GM23338 (cell line): ENCODE data around the gene NUMBL. TPM values are rescaled to one million over a fixed set of nuclear protein-coding genes. Genes with fewer than 3 reads are reported as not detected.

ENCODE experiments used
- ATAC-seq: fragments of 200-7000 bp; cut with Tn5 transposase; 3 replicates; pipeline ENCODE4 v1.9.1; 2020
- DNase-seq: peaks from one replicate; pipeline ENCODE4 v3.0.0-alpha.2; 2015; ENCODE audit warnings: low spot score
- H2AFZ ChIP-seq: fragments of 200-600 bp; sonication (generic); 2 replicates; pipeline ENCODE4 v1.8.0; 2016; ENCODE audit warnings: antibody characterized with exemption, mild to moderate bottlenecking, moderate library complexity
- H3F3A ChIP-seq: fragments of 200-600 bp; sonication (generic); replicated peaks from 2 replicates; pipeline ENCODE4 v1.8.0; 2017; ENCODE audit warnings: antibody characterized with exemption, mixed run types, low read depth
- H3K27ac ChIP-seq: fragments of 200-600 bp; sonication (generic); 2 replicates; pipeline ENCODE4 v1.6.1; 2016; ENCODE audit warnings: low read depth
- H3K27me3 ChIP-seq: fragments of 200-600 bp; sonication (generic); 2 replicates; pipeline ENCODE4 v1.8.0; 2016; ENCODE audit warnings: mild to moderate bottlenecking, mixed run types, moderate library complexity; ENCODE audit not compliant: insufficient read depth
- H3K36me3 ChIP-seq: fragments of 200-600 bp; sonication (generic); 2 replicates; pipeline ENCODE4 v1.8.0; 2016; ENCODE audit warnings: mild to moderate bottlenecking; ENCODE audit not compliant: insufficient read depth
- H3K4me1 ChIP-seq: fragments of 200-600 bp; sonication (generic); 2 replicates; pipeline ENCODE4 v1.8.0; 2016; ENCODE audit warnings: mild to moderate bottlenecking, moderate library complexity; ENCODE audit not compliant: insufficient read depth
- H3K4me2 ChIP-seq: fragments of 200-600 bp; sonication (generic); 2 replicates; pipeline ENCODE4 v1.7.1; 2017; ENCODE audit warnings: mixed run types
- H3K4me3 ChIP-seq: fragments of 200-600 bp; sonication (generic); 2 replicates; pipeline ENCODE4 v1.6.1; 2016; ENCODE audit warnings: mixed run types
- H3K79me2 ChIP-seq: fragments of 200-600 bp; sonication (generic); replicated peaks from 2 replicates; pipeline ENCODE4 v1.8.0; 2017; ENCODE audit warnings: mild to moderate bottlenecking; ENCODE audit not compliant: insufficient read depth
- H3K9me2 ChIP-seq: fragments of 200-600 bp; sonication (generic); 2 replicates; pipeline ENCODE4 v1.8.0; 2017; ENCODE audit not compliant: insufficient read depth
- H4K20me1 ChIP-seq: fragments of 200-600 bp; sonication (generic); replicated peaks from 2 replicates; pipeline ENCODE4 v1.8.0; 2017; ENCODE audit warnings: mild to moderate bottlenecking; ENCODE audit not compliant: insufficient read depth
- H3K27ac Mint-ChIP-seq: 2 replicates; pipeline ENCODE4 v1.8.0; 2020; ENCODE audit warnings: inconsistent platforms, mild to moderate bottlenecking, moderate library complexity, mixed read lengths
- H3K27me3 Mint-ChIP-seq: 3 replicates; pipeline ENCODE4 v1.8.0; 2022; ENCODE audit warnings: low read depth, mild to moderate bottlenecking, moderate library complexity, mixed read lengths, inconsistent platforms; ENCODE audit not compliant: insufficient read depth, poor library complexity
- H3K36me3 Mint-ChIP-seq: 3 replicates; pipeline ENCODE4 v1.8.0; 2021; ENCODE audit warnings: low read depth, mild to moderate bottlenecking, inconsistent platforms, moderate library complexity, mixed read lengths
- H3K4me1 Mint-ChIP-seq: 3 replicates; pipeline ENCODE4 v1.8.0; 2020; ENCODE audit warnings: mild to moderate bottlenecking, inconsistent platforms, mixed read lengths
- H3K4me3 Mint-ChIP-seq: 3 replicates; pipeline ENCODE4 v1.8.0; 2021; ENCODE audit warnings: moderate library complexity, mild to moderate bottlenecking, inconsistent platforms, mixed read lengths
- H3K9me3 Mint-ChIP-seq: 3 replicates; pipeline ENCODE4 v1.8.0; 2020; ENCODE audit warnings: moderate library complexity, mild to moderate bottlenecking, inconsistent platforms, mixed read lengths
- CREB1 ChIP-seq: fragments of 250-450 bp; sonication (Bioruptor Pico); IDR thresholded peaks from 2 replicates; pipeline ENCODE4 v1.5.0; 2020; ENCODE audit warnings: low read depth, mild to moderate bottlenecking, moderate library complexity
- ETS1 ChIP-seq: IDR thresholded peaks from 2 replicates; pipeline ENCODE4 v1.6.1; 2016; ENCODE audit warnings: antibody characterized with exemption
- EZH2 ChIP-seq: fragments of 200-600 bp; sonication (generic); IDR thresholded peaks from one replicate; pipeline ENCODE4 v1.8.0; 2017; ENCODE audit warnings: antibody characterized with exemption, mild to moderate bottlenecking, low read depth; ENCODE audit not compliant: unreplicated experiment
- EZH2phosphoT487 ChIP-seq: fragments of 200-600 bp; sonication (generic); IDR thresholded peaks from one replicate; pipeline ENCODE4 v1.8.1; 2018; ENCODE audit warnings: antibody characterized with exemption; ENCODE audit not compliant: unreplicated experiment
- JUNB ChIP-seq: IDR thresholded peaks from one replicate; pipeline ENCODE4 v1.6.1; 2016; ENCODE audit warnings: antibody characterized with exemption; ENCODE audit not compliant: unreplicated experiment
- NANOG ChIP-seq: IDR thresholded peaks from 2 replicates; pipeline ENCODE4 v1.6.1; 2016; ENCODE audit warnings: antibody characterized with exemption, borderline replicate concordance
- POLR2AphosphoS5 ChIP-seq: IDR thresholded peaks from 2 replicates; pipeline ENCODE4 v1.6.1; 2016; ENCODE audit warnings: antibody characterized with exemption, low read depth
- STAT1 ChIP-seq: IDR thresholded peaks from one replicate; pipeline ENCODE4 v1.6.1; 2016; ENCODE audit warnings: antibody characterized with exemption; ENCODE audit not compliant: unreplicated experiment
- ZNF114 ChIP-seq: fragments of 250-450 bp; sonication (Bioruptor Pico); IDR thresholded peaks from 2 replicates; pipeline ENCODE4 v1.5.0; 2020; ENCODE audit warnings: mild to moderate bottlenecking, moderate library complexity
- ZNF331 ChIP-seq: fragments of 250-450 bp; sonication (Bioruptor Pico); IDR thresholded peaks from 2 replicates; pipeline ENCODE4 v1.5.0; 2020; ENCODE audit warnings: low read depth, mild to moderate bottlenecking, moderate library complexity
- polyA plus RNA-seq: library from polyadenylated mRNA; unstranded; fragments of >200 nt; fragmentation: Nextera tagmentation; extraction: Ambion mirVana; gene quantifications from 2 replicates; pipeline ENCODE4 v1.2.1, GENCODE V29; 2016
- total RNA-seq: library from RNA; depleted of rRNA; stranded (reverse); fragments of >200 nt; shearing (Covaris generic); gene quantifications from 2 replicates; pipeline ENCODE4 v1.2.3, GENCODE V29; 2014
- TF ChIP-seq, protein P1 (sequence below): fragments of 250-450 bp; sonication (Bioruptor Pico); IDR thresholded peaks from 2 replicates; pipeline ENCODE4 v1.5.0; 2020; ENCODE audit warnings: mild to moderate bottlenecking, moderate library complexity
- TF ChIP-seq, protein P2 (sequence below): IDR thresholded peaks from one replicate; pipeline ENCODE4 v1.6.1; 2018; ENCODE audit warnings: antibody characterized with exemption; ENCODE audit not compliant: unreplicated experiment
- TF ChIP-seq, protein P3 (sequence below), 2 experiments: fragments of 200-600 bp in 1 of 2; sonication (generic) in 1 of 2; conservative IDR thresholded peaks; 2 replicates each; pipeline versions ENCODE4 v1.5.1 to v1.6.1; 2016 to 2017; ENCODE audit warnings: antibody characterized with exemption in 2 of 2, low read depth in 2 of 2, mild to moderate bottlenecking in 2 of 2, moderate library complexity in 1 of 2

The NUMBL gene
- total and polyA plus RNA-seq, 2 experiments from 2014 or later: 8.5 to 28.5 TPM

DNA sequence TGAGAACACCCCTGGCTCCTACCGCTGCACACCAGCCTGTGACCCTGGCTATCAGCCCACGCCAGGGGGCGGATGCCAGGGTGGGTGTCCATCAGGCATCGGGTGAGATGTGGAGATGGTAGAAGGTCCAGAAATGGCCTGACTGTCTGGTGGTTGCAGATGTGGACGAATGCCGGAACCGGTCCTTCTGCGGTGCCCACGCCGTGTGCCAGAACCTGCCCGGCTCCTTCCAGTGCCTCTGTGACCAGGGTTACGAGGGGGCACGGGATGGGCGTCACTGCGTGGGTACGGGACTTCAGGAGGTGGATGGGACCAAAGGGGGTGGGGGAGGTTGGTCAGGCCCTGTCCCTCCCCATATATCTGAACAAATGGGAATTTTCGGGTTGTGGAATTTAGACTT, 73.5 kb downstream of the NUMBL start:
- Histone ChIP-seq H3K27me3 (peaks cover 11% of the 10 kb centered on the region), H3K27ac (no peak overlapping the region), H2AFZ (no peak overlapping the region), H3K36me3 (peaks cover 8% of the 10 kb centered on the region; the same call in 1 of the 2 replicates), H3K4me2 (no peak overlapping the region), H3K4me3 (no peak overlapping the region), H3K9me2 (no peaks in the 10 kb centered on the region), H4K20me1 (peaks cover 5% of the 10 kb centered on the region), H3K4me1 (peaks cover 3% of the 10 kb centered on the region; the same call in 1 of the 2 replicates), H3F3A (peaks cover 15% of the 10 kb centered on the region; the same call in 1 of the 2 replicates), H3K79me2 (no peaks in the 10 kb centered on the region)
- ATAC-seq: no peak
- no peak for TF ChIP-seq JUNB
- no peak for TF ChIP-seq NANOG
- TF ChIP-seq, protein P1, sequence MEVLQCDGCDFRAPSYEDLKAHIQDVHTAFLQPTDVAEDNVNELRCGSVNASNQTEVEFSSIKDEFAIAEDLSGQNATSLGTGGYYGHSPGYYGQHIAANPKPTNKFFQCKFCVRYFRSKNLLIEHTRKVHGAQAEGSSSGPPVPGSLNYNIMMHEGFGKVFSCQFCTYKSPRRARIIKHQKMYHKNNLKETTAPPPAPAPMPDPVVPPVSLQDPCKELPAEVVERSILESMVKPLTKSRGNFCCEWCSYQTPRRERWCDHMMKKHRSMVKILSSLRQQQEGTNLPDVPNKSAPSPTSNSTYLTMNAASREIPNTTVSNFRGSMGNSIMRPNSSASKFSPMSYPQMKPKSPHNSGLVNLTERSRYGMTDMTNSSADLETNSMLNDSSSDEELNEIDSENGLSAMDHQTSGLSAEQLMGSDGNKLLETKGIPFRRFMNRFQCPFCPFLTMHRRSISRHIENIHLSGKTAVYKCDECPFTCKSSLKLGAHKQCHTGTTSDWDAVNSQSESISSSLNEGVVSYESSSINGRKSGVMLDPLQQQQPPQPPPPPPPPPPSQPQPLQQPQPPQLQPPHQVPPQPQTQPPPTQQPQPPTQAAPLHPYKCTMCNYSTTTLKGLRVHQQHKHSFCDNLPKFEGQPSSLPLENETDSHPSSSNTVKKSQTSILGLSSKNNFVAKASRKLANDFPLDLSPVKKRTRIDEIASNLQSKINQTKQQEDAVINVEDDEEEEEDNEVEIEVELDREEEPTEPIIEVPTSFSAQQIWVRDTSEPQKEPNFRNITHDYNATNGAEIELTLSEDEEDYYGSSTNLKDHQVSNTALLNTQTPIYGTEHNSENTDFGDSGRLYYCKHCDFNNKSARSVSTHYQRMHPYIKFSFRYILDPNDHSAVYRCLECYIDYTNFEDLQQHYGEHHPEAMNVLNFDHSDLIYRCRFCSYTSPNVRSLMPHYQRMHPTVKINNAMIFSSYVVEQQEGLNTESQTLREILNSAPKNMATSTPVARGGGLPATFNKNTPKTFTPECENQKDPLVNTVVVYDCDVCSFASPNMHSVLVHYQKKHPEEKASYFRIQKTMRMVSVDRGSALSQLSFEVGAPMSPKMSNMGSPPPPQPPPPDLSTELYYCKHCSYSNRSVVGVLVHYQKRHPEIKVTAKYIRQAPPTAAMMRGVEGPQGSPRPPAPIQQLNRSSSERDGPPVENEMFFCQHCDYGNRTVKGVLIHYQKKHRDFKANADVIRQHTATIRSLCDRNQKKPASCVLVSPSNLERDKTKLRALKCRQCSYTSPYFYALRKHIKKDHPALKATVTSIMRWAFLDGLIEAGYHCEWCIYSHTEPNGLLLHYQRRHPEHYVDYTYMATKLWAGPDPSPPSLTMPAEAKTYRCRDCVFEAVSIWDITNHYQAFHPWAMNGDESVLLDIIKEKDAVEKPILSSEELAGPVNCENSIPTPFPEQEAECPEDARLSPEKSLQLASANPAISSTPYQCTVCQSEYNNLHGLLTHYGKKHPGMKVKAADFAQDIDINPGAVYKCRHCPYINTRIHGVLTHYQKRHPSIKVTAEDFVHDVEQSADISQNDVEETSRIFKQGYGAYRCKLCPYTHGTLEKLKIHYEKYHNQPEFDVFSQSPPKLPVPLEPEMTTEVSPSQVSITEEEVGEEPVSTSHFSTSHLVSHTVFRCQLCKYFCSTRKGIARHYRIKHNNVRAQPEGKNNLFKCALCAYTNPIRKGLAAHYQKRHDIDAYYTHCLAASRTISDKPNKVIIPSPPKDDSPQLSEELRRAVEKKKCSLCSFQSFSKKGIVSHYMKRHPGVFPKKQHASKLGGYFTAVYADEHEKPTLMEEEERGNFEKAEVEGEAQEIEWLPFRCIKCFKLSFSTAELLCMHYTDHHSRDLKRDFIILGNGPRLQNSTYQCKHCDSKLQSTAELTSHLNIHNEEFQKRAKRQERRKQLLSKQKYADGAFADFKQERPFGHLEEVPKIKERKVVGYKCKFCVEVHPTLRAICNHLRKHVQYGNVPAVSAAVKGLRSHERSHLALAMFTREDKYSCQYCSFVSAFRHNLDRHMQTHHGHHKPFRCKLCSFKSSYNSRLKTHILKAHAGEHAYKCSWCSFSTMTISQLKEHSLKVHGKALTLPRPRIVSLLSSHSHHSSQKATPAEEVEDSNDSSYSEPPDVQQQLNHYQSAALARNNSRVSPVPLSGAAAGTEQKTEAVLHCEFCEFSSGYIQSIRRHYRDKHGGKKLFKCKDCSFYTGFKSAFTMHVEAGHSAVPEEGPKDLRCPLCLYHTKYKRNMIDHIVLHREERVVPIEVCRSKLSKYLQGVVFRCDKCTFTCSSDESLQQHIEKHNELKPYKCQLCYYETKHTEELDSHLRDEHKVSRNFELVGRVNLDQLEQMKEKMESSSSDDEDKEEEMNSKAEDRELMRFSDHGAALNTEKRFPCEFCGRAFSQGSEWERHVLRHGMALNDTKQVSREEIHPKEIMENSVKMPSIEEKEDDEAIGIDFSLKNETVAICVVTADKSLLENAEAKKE (CRISPR knock-in tag): no peak
- TF ChIP-seq, protein P2, sequence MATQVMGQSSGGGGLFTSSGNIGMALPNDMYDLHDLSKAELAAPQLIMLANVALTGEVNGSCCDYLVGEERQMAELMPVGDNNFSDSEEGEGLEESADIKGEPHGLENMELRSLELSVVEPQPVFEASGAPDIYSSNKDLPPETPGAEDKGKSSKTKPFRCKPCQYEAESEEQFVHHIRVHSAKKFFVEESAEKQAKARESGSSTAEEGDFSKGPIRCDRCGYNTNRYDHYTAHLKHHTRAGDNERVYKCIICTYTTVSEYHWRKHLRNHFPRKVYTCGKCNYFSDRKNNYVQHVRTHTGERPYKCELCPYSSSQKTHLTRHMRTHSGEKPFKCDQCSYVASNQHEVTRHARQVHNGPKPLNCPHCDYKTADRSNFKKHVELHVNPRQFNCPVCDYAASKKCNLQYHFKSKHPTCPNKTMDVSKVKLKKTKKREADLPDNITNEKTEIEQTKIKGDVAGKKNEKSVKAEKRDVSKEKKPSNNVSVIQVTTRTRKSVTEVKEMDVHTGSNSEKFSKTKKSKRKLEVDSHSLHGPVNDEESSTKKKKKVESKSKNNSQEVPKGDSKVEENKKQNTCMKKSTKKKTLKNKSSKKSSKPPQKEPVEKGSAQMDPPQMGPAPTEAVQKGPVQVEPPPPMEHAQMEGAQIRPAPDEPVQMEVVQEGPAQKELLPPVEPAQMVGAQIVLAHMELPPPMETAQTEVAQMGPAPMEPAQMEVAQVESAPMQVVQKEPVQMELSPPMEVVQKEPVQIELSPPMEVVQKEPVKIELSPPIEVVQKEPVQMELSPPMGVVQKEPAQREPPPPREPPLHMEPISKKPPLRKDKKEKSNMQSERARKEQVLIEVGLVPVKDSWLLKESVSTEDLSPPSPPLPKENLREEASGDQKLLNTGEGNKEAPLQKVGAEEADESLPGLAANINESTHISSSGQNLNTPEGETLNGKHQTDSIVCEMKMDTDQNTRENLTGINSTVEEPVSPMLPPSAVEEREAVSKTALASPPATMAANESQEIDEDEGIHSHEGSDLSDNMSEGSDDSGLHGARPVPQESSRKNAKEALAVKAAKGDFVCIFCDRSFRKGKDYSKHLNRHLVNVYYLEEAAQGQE: no peak
- TF ChIP-seq STAT1: no peak
- TF ChIP-seq ETS1: no peak
- TF ChIP-seq POLR2AphosphoS5: no peak
- TF ChIP-seq, protein P3, sequence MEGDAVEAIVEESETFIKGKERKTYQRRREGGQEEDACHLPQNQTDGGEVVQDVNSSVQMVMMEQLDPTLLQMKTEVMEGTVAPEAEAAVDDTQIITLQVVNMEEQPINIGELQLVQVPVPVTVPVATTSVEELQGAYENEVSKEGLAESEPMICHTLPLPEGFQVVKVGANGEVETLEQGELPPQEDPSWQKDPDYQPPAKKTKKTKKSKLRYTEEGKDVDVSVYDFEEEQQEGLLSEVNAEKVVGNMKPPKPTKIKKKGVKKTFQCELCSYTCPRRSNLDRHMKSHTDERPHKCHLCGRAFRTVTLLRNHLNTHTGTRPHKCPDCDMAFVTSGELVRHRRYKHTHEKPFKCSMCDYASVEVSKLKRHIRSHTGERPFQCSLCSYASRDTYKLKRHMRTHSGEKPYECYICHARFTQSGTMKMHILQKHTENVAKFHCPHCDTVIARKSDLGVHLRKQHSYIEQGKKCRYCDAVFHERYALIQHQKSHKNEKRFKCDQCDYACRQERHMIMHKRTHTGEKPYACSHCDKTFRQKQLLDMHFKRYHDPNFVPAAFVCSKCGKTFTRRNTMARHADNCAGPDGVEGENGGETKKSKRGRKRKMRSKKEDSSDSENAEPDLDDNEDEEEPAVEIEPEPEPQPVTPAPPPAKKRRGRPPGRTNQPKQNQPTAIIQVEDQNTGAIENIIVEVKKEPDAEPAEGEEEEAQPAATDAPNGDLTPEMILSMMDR (conservative IDR thresholded peaks at IDR 0.05; ENCODE audit: low read depth in 2 of 2): no peak
- TF ChIP-seq EZH2: no peak
- no peak for TF ChIP-seq EZH2phosphoT487
- TF ChIP-seq ZNF114 (CRISPR knock-in tag): no peak
- TF ChIP-seq ZNF331 (CRISPR knock-in tag): no peak
- TF ChIP-seq CREB1 (CRISPR knock-in tag): no peak
- DNase-seq: no peak
- Mint-ChIP-seq H3K4me1 (peaks cover 13% of the 10 kb centered on the region), H3K9me3 (no peaks in the 10 kb centered on the region; the same call in 1 of the 3 replicates), H3K4me3 (no peak overlapping the region), H3K27me3 (peaks cover 29% of the 10 kb centered on the region), H3K27ac (no peak overlapping the region), H3K36me3 (peaks cover 29% of the 10 kb centered on the region)
